H1 (cell line): Measurements from ENCODE around the gene MAGEA12.
"Not testable (repeated sequence)": the region's sequence is repeated elsewhere in the genome, so short reads cannot be mapped to it uniquely, and the experiment has no call there.

Experiments used
- BCL11A ChIP-seq, 2 experiments: IDR thresholded peaks; one replicate each; pipeline ENCODE4 v1.6.1; 2011; ENCODE audit warnings: low read depth in 2 of 2, low read length in 2 of 2, mild to moderate bottlenecking in 2 of 2
- EGR1 ChIP-seq: IDR thresholded peaks from 2 replicates; pipeline ENCODE4 v1.6.1; 2011; ENCODE audit warnings: low read depth, low read length, borderline replicate concordance
- EZH2 ChIP-seq: fragments of 200-600 bp; sonication (generic); IDR thresholded peaks from 2 replicates; pipeline ENCODE4 v1.7.1; 2012; ENCODE audit warnings: low read depth, mild to moderate bottlenecking, moderate library complexity, low read length, inconsistent platforms; ENCODE audit not compliant: severe bottlenecking
- KDM4A ChIP-seq: IDR thresholded peaks from one replicate; pipeline ENCODE4 v1.7.1; 2012; ENCODE audit warnings: low read depth, mild to moderate bottlenecking, moderate library complexity, low read length, inconsistent platforms; ENCODE audit not compliant: severe bottlenecking
- NANOG ChIP-seq: IDR thresholded peaks from 2 replicates; pipeline ENCODE4 v1.6.1; 2011; ENCODE audit warnings: low read length, low read depth, mild to moderate bottlenecking, inconsistent platforms; ENCODE audit not compliant: insufficient read depth, poor library complexity, severe bottlenecking
- POLR2A ChIP-seq, 2 experiments: IDR thresholded peaks; 1 replicate in 1 of 2; 2 replicates in 1 of 2; pipeline ENCODE4 v1.6.1; 2011; ENCODE audit warnings: low read depth in 2 of 2, low read length in 2 of 2, mild to moderate bottlenecking in 2 of 2; ENCODE audit errors: control extremely low read depth in 1 of 2
- POLR2AphosphoS5 ChIP-seq: IDR thresholded peaks from 2 replicates; pipeline ENCODE4 v1.6.1; 2011; ENCODE audit warnings: low read depth, low read length
- RAD21 ChIP-seq, 2 experiments: IDR thresholded peaks in 1 of 2; conservative IDR thresholded peaks in 1 of 2; 2 replicates each; pipeline ENCODE4 v1.6.1; 2011; ENCODE audit warnings: low read depth in 2 of 2, low read length in 2 of 2, improper control_type of control experiment in 1 of 2, inconsistent platforms in 1 of 2, mild to moderate bottlenecking in 1 of 2, moderate library complexity in 1 of 2
- SRF ChIP-seq: IDR thresholded peaks from 2 replicates; pipeline ENCODE4 v1.6.1; 2011; ENCODE audit warnings: mild to moderate bottlenecking, low read depth, low read length, moderate library complexity
- SUZ12 ChIP-seq: fragments of 200-600 bp; sonication (generic); IDR thresholded peaks from 2 replicates; pipeline ENCODE4 v1.6.1; 2012; ENCODE audit warnings: mild to moderate bottlenecking, inconsistent platforms, low read length, moderate library complexity, mixed read lengths
- TAF1 ChIP-seq: IDR thresholded peaks from 2 replicates; pipeline ENCODE4 v1.6.1; 2011; ENCODE audit warnings: mild to moderate bottlenecking, low read depth, low read length
- ZNF274 ChIP-seq: IDR thresholded peaks from 2 replicates; pipeline ENCODE4 v1.7.0; 2012; ENCODE audit warnings: low read length, borderline replicate concordance; ENCODE audit errors: extremely low read depth
- TF ChIP-seq, protein P1 (sequence below), 3 experiments: IDR thresholded peaks; 1 replicate in 2 of 3; 2 replicates in 1 of 3; pipeline versions ENCODE4 v1.5.1 to v1.6.1; 2011; ENCODE audit warnings: low read length in 3 of 3, mild to moderate bottlenecking in 3 of 3, inconsistent platforms in 2 of 3, low read depth in 1 of 3, moderate library complexity in 1 of 3; ENCODE audit not compliant: insufficient read depth in 1 of 3; ENCODE audit errors: control extremely low read depth in 1 of 3

GRCh38 chrX:152709173-152709572 lies 24.4 kb upstream of the MAGEA12 start, which contains the start of gene CSAG2:
- not testable (repeated sequence) for TF ChIP-seq POLR2AphosphoS5; NANOG; BCL11A (IDR thresholded peaks at IDR 0.05; ENCODE audit: low read depth in 2 of 2, low read length in 2 of 2); TAF1; SRF; POLR2A (IDR thresholded peaks at IDR 0.05; ENCODE audit: control extremely low read depth in 1 of 2, low read depth in 2 of 2, low read length in 2 of 2); RAD21 (IDR thresholded peaks at IDR 0.05 in 1 of 2, conservative IDR thresholded peaks at IDR 0.05 in 1 of 2; ENCODE audit: low read depth in 2 of 2, low read length in 2 of 2); EZH2; ZNF274; EGR1; KDM4A; SUZ12
- TF ChIP-seq, protein P1, sequence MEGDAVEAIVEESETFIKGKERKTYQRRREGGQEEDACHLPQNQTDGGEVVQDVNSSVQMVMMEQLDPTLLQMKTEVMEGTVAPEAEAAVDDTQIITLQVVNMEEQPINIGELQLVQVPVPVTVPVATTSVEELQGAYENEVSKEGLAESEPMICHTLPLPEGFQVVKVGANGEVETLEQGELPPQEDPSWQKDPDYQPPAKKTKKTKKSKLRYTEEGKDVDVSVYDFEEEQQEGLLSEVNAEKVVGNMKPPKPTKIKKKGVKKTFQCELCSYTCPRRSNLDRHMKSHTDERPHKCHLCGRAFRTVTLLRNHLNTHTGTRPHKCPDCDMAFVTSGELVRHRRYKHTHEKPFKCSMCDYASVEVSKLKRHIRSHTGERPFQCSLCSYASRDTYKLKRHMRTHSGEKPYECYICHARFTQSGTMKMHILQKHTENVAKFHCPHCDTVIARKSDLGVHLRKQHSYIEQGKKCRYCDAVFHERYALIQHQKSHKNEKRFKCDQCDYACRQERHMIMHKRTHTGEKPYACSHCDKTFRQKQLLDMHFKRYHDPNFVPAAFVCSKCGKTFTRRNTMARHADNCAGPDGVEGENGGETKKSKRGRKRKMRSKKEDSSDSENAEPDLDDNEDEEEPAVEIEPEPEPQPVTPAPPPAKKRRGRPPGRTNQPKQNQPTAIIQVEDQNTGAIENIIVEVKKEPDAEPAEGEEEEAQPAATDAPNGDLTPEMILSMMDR (IDR thresholded peaks at IDR 0.05; ENCODE audit: control extremely low read depth in 1 of 3, insufficient read depth in 1 of 3, low read depth in 1 of 3, low read length in 3 of 3) = not testable (repeated sequence)
